GM21786 (cell line): Measurements from ENCODE around the gene PHEX.

Source experiments
- ATAC-seq: cut with Tn5 transposase; IDR thresholded peaks from one replicate; pipeline ENCODE4 v1.9.1; 2021; ENCODE audit not compliant: unreplicated experiment

Gene PHEX

DNA sequence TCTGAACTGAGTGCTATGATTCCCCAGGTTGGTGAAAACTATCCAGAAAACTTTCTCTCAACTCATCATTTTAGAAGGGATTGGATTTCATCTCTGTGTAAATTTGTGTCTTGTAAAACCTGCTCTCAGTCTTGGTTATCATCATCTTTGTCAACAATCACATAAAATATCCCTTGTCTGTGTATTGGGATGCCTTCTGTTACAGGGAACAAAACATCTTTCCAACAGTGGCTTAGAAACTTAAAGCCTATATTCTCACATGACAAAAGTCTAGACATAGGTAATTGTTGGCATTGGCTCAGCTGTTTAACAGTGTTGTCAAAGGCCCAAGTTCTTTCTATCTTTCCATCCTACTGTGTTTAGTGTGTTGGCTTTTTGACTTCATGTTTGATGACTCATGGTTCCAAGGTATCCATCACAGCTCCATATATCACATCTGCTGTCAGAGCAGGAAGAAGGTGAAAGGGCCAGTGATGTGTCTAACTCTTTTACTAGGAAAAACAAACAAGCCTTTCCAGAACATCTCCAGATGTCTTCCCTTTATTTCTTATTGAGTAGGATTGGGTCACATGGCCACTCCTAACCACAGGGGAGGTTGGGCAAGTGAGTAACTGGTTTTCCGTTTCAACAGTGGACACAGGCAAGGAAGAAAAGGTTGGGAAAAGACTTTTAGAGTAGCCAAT, 65.0 kb downstream of the PHEX start:
- ATAC-seq, result no peak

DNA sequence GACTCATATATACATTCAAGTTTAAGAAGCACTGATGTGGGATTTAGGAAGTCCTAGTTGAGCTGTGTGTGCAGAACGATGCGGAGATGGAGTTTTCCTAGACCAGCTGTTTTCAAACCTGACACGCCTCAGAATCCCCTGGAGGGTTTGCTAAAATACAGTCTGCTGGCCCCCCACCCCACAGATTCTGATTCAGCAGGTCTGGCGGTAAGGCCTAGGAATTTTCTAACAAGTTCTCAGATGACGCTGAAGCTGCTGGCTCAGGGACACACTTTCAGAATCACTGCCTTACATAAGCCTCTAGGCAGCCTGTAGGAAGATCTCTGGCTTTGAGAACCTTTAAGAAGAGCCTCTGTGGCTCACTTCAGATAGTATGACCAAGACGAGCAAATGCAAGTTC, 73.1 kb downstream of the PHEX start:
- ATAC-seq, result no peak

- no peak for ATAC-seq
Observed at GRCh38 chrX:22105971-22106370, 73.8 kb downstream of the PHEX start.

GRCh38 chrX:22109442-22109841, 77.3 kb downstream of the PHEX start:
- ATAC-seq, result no peak

DNA sequence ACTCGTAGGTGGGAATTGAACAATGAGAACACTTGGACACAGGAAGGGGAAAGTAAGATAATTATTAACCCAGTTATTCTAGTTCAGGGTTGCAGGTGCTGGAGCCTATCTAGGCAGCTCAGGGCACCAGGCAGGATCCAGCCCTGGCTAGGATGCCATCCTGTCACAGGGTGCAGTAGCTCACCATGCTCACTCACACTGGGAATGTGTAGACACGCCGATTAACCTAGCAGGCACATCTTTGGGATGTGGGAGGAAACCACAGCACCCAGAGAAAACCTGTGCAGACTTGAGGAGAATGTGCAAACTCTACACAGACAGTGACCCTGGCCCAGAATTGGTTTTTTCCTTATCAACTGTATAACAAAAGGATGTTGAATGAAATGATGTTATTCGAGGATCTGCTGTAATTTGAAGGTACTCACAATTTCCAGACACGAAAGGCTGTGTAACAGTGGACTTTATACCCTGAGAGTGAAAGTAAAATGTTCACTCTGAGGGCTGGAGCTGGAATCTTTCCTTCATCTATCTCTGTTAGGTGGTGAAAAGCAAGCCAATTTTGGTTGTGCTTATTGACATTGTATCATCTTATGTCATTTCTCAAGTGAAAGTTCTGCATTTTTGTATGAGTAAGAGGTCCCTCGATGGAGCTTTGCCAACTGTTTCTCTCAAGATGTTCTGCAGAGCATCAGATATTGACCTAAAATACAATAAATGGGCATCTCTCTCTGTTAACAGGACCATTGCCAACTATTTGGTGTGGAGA, 78.8 kb downstream of the PHEX start:
- ATAC-seq, result no peak

DNA sequence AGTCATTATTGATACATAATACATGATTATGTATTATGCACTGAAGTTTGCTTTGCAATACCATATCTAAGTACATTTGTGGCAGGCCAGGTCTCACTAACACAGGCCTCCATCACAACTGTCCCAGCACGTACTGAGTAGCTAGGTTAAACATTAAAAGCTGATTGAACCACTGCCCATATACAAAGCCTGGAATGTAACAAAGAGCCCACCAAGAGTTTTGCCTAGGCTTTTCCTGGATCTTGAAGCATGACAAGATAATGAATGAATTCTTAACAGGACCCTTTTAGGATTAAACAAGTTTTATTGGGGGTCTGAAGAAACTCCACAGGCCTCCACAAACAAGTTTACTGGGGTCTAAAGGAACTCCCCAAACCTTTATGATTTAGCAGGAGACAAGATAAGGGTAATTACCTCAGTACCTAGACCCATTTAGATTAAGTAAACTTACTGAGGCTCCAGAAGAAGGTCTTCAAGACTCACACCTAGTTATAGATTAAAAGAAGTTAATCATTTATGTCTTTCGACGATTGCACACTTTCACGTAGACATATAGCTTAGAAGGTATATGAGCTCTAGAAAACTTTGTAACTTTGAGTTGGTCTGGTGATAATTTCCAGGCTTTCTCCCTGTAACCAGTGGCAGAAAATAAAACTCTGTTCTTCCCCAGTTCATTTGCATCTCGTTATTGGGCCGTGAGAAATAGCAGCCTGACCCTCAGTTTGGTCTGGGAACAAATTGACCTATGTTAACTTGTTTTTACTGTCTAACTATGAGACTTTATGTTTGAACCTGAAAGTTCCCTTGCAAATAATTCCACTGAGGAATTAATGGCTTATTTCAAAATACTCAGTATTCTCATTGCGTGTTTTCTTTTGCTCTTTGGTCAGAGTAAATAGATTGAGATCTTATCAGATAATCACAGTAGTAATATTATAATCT, 84.8 kb downstream of the PHEX start:
- no peak for ATAC-seq

GRCh38 chrX:22117633-22118032, 85.5 kb downstream of the PHEX start:
- ATAC-seq, result no peak

- ATAC-seq, result no peak
Observed at GRCh38 chrX:22118161-22118830, 86.2 kb downstream of the PHEX start.

DNA sequence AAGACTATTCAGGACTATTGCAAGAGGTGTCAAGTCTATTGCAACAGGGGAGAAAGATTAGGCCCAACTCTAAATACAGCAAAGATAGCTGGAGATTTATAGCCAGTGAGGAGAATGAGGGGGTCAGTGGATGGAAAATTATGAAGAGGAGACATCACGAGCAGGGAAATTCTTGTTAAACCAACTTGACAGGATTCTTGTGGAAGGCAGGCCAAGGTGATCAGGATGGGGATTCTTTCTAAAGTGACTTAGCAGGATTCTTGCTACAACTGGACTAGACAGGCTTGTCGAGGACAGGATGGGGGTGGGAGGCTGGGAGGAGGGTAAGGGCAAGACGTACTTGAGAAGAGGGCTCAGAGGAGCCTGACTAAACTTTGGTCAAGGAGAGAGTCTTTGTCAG, 89.0 kb downstream of the PHEX start:
- no peak for ATAC-seq

DNA sequence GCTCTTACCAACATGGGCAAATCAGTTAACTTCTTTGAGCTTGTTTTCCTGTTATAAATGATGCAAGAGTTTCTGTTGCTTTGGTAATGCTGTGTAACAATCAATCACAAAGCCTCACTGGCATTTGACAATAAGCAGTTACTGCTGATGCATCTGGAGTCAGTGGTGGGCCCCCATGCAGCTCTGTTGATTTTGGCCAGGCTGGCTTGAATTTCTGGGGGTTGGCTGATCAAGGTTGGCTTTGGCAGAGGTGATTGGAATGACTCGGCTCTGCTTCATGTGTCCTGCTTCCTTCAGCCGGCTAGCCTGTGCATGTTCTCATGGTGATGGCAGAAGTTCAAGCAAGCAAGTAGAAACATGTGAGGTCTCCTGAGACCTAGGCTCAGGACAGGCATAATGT, 90.4 kb downstream of the PHEX start:
- ATAC-seq, result no peak

- ATAC-seq, result no peak
Observed at GRCh38 chrX:22124098-22124497, 92.0 kb downstream of the PHEX start.

DNA sequence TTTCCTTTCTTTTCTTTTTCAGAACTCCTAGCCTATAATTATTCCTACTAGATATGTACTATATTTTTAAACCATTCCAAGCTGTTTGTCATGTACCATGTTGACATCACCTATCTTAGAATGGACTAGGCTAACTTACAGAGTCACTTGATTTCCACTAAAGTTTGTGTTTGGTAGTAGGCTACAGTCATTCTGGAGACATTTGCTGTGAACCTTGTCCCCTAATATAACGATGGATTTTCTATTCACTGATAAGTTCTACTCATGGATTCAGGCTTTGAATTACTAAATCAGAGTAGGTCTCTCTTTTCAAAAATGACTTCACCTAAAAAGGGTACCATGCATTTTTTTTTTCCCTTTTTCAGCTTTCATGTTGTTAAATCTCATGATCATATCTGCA, 93.4 kb downstream of the PHEX start:
- ATAC-seq, result no peak

- ATAC-seq, result no peak
Observed at GRCh38 chrX:22126327-22126726, 94.2 kb downstream of the PHEX start.

DNA sequence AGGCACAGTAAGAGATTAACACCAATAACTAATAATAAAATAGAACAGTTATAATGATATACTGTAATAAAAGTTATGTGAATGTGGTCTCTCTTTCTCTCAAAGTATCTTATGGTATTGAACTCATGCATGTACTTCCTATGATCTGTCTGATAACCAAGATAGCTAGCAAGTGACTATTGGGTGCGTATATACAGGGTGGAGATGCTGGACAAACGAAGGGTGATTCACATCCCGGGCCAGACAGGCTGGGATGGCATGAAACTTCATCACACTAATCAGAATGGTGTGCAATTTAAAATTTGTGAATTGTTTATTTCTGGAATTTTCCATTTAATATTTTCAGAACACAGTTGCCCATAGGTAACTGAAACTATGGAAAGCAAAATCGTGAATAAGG, 96.8 kb downstream of the PHEX start:
- no peak for ATAC-seq

GRCh38 chrX:22134681-22135080, 102.6 kb downstream of the PHEX start:
- ATAC-seq, result no peak

DNA sequence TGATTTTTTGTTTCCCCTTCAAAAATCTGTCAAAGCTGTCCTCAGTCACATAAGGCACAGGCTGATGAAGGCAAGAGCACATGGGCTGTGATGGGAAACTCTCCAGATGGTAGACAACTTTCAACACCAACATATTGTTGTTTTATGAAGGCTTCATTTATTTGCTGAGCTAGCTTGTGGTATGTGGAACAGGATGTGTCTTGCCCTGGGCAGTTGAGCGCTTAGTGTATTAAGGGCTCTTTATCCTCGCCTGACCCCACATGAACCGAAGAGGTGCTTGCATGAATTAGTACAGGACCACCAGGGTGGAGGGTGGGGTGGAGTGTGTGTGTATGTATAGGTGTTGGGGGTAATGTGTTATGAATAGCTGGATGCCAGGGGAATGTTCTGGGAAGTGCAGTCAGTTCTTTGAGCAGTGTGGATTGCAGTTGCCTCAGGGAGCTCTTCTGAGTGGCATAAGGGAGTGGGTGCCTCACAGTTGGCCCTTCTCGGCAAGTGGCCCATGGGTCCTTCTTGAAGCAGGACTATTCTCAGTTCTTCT, 103.1 kb downstream of the PHEX start:
- no peak for ATAC-seq

GRCh38 chrX:22135994-22136684, 104.0 kb downstream of the PHEX start:
- ATAC-seq, result no peak

GRCh38 chrX:22136711-22137110, 104.6 kb downstream of the PHEX start:
- no peak for ATAC-seq

- no peak for ATAC-seq
Observed at GRCh38 chrX:22139822-22140221, 107.7 kb downstream of the PHEX start.

DNA sequence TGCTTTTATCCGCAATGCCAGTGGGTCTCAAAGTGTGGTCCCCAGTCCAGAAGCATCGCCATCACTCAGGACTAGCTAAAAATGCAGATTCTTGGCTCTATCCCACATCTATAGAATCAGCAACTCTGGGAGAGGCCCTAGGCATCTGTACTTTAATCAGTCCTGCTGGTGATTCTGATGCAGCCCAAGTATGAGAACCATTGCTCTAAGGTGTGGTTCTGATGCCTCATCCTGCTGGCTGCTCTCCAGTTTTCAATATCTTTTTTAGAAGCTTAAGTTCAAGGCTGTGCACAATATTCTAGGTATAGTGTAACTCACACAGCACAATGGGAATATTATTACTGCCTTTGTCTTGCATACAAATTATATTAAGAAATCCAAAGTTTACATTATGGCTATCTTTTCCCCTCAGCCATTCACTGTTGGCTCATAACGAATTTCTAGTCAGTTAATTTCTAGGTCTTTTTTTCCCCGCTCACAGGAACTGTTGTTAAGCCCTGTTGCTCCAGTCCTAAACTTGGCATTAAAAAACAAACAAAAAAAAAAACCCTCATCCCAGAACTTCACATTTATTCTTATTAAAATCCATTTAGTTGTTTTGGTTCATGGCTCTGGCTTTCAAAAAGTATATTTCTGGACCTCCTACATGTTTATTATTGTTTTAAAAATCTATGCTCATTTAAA, 109.1 kb downstream of the PHEX start:
- ATAC-seq, result no peak
